HG02938 (cell line): ENCODE results near the gene TNFAIP8L2.

Experiments
- ATAC-seq: cut with Tn5 transposase; IDR thresholded peaks from one replicate; pipeline ENCODE4 v1.9.1; 2021; ENCODE audit warnings: mild to moderate bottlenecking, moderate library complexity; ENCODE audit not compliant: unreplicated experiment

Gene TNFAIP8L2

GRCh38 chr1:151156515-151156819 is at the start of gene TNFAIP8L2:
TSS of gene TNFAIP8L2 (plus strand) at chr1:151156649. CDS start at chr1:151158698, 2,049 bp downstream.
- ATAC-seq: no peak

- no peak for ATAC-seq
Measured at GRCh38 chr1:151106894-151107293, 49.6 kb upstream of the TNFAIP8L2 start.

DNA sequence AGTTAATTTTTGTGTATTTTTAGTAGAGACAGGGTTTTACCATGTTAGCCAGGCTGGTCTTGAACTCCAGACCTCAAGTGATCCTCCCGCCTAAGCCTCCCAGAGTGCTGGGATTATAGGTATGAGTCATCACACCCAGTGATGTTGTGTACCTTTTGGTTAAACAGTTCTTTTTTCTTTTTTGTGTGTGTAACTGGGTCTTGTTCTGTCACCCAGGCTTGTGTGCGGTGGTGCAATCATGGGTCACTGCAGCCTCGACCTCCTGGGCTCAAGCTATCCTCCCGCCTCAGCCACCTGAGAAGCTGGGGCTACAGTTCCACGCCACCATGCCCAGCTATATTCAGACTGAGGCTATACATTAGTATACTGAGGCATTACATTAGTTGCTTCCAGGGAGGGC is 48.1 kb upstream of the TNFAIP8L2 start:
- no peak for ATAC-seq

GRCh38 chr1:151113877-151114276 is 42.6 kb upstream of the TNFAIP8L2 start:
- ATAC-seq: no peak

DNA sequence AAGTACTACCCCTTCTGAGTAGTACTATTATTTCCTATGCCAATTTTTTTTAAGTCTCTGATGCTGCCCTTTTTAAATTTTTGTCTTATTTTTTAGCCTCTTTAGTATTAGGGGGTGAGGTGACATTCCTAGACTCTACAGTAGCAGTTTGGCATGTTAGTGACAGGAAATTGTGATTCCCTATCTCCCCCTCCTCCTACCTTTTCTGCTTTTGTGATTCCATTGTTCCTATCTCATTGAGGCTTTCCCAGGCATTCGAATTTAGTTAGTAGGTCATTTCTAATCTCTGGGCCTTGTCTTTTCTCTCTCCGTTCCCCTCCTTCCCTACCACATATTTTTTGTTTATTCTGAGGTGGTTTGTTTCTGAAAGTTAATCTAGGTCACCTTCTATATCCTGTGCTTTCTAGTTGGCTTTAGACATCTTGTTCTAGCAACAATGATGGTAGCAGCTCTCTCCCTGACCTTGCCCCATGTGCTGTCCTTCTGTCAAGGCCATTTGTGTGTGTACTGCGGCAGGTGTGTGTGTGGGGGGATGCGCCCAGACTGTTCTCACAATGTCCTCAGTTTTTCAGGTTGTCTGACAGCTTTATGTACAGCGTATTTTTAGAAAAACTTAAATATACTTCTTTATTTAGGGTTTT is 31.6 kb upstream of the TNFAIP8L2 start:
- no peak for ATAC-seq

DNA sequence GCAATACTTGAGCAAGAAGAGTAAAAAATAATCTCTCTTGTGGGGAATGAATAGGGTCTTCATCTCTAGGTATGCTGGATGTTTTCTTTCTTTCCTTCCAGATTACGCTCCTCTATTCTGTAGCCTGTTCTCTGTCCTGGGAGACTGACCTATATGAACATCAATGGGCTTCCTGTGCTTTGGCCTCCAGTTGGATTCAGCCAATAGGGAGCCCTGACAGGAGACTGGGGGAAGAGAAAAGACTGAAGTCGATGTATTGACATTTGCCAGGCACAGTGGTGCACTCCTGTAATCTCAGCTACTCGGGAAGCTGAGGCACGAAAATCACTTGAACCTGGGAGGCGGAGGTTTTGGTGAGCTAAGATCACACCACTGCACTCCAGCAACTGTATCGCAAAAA is 27.6 kb upstream of the TNFAIP8L2 start:
- no peak for ATAC-seq

GRCh38 chr1:151130987-151131586 is 25.4 kb upstream of the TNFAIP8L2 start:
- ATAC-seq: no peak

GRCh38 chr1:151131701-151132334 is 24.6 kb upstream of the TNFAIP8L2 start:
- ATAC-seq: no peak

- ATAC-seq: no peak
Measured at GRCh38 chr1:151132335-151133017, 24.0 kb upstream of the TNFAIP8L2 start.

DNA sequence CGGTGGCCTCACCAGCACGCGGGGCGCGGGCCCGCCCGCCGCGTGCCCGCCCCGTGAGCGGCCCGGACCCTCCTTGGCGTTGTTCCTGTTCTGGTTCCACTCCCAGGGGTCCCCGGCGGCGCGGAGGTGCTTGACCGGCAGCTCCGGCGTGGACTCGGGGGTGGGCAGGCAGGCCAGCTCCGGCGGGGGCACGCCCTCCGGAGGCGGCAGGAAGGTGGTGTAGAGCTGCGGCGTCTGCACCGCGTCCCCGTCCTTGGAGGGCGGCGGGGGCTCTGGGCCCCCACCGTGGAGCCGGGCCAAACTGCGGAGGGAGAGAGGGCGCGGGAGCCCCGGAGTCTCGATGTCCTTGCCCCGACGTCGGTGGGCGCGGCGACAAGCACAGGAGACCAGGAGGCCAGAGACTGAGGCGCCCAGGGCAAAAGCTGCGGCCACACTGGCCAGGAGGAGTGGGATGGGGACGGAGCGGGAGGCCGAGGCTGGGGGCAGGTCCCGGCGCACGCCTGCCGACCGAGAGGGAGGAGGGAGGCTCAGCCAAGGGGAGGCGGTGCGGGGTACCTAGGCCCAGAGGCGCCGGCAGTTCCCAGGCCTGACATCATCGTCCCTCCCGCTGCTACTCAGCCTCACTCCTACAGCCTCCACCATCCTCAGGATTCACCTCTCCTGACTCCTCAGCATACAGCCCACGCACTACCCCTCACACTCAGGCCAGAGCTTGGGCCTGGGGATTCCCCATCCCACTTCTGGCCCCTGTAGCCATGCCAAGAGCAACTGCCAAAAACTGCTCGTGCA is 23.2 kb upstream of the TNFAIP8L2 start:
- ATAC-seq: no peak

- ATAC-seq: no peak
Measured at GRCh38 chr1:151134396-151134795, 22.1 kb upstream of the TNFAIP8L2 start.

- ATAC-seq: no peak
Measured at GRCh38 chr1:151134991-151135390, 21.5 kb upstream of the TNFAIP8L2 start.

DNA sequence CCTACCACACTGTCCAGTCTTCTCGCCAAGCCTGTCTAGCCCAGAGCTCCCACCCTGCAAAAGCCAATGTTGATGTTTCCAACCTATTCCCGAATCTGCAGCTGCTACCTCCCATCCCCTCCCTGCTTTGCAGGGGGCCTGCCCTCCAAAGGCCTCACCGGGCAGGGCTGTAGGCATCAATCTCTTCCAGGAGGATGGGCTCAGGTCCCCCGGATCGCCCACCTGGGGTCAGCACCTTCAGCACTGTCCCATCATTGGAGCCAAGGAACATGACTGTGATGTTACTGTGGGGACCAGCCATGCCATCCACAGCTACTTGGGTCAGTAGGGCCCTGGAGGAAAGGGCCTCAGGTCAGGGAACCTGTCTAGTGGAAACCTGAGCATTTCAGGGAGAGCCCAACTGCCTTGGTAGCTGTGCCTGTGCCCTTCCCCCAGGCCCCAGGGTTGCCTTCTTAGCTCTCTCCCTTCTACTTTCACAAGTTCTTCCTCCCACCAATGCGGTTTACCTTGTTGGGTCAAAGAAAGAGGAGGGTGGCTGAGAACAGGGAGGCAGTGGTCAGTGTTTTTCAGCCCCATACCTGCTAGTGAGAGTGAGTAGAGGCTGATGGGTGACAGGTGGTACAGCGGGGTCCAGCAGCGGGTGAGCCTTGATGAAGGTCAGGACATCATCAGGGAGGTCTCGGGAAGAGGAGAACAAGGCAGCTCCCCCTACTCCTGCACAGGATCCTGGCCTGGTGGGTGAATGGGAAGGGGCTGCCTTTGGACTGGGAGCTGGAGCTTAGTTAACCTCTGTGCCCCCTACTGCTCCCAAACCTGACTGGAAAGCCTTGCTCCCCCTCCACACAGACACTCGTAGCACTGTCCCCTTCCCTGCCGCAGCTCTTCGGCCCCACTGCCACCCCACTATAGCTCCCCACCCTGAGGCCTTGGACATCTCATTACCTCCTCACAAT is 20.7 kb upstream of the TNFAIP8L2 start:
- no peak for ATAC-seq

GRCh38 chr1:151137789-151138188 is 18.7 kb upstream of the TNFAIP8L2 start:
- no peak for ATAC-seq

- no peak for ATAC-seq
Measured at GRCh38 chr1:151142411-151143056, 13.9 kb upstream of the TNFAIP8L2 start.

DNA sequence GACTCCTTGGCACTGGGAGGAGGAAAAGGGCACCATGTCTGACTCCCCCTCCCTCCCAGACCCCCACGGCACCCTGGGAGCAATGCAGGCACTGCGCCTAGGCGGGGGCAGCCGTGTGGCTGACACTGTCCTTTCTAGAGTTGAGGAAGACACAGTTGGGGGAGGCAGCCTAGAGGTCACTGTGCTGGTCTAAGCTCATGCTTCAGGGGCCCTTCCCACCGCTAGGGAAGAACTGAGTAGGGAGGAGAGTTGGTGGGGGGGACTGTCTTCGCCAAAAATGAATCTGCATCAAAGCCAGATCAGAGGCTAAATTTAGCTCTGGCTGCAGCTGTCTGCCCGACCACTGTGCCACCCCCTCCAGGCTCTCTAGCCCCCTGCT is 13.4 kb upstream of the TNFAIP8L2 start:
- ATAC-seq: no peak

DNA sequence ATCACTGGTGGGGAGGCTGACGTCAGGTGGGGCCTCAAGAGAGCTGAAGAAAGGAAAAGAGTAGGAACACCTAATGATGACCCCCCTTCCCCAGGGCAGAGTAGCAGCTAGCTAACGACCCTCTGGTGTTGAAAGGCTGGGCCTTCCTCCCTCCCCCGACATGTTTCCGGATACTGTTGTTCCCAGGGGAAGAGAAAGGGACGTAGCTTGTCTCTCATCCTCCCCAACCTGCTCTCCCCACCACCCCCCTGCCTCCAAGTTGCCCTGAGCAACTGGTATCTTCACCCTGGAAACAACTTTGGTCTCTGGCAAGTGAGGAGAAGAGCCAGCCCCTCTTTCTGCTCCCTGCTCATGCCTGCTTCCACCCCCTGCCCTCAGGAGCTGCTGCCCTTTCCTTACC is 12.5 kb upstream of the TNFAIP8L2 start:
- ATAC-seq: no peak

DNA sequence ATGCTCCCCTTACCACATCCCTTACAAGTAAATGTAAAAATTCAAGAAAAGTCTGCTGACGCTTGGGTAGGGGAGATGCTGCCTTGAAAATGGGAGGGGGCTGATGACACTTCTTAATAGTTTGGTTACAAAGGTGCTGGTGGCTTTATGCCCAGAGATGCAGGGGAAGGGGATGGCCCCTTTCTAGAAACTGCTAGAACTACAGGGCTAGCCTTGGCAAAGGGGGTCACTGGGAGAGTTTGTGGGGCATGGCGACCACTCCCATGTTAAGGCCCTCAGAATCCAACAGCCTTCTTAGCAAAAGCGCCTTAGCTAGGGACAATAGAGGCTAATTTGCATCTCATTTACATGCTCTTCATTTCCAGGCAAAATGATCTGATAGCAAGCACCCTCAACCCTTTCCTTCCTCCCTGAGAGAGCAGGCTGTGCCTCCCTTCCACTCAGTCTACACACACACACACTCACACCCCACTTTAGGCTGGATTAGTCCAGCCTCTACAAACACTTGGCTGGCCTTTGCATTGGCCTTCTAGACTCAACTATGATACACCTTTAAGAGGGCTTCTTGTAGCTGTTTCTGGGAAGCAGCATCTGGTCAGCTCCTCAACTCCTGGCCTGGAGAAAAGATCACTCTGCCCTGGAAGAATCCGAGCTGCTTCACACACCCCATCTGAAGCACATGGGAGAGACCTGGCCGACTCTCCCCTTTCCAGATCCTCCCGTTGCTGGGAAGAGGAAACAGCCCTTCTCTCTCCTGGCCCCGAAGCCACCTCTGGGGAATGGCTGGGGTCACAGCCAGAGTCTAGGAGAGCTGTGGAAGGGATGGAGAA is 11.8 kb upstream of the TNFAIP8L2 start:
- ATAC-seq: no peak
